ENCODE data around the gene VCY1B. TPM values are rescaled to one million over a fixed set of nuclear protein-coding genes. Genes with fewer than 3 reads are reported as not detected.
"Not testable (repeated sequence)": the region's sequence is repeated elsewhere in the genome, so short reads cannot be mapped to it uniquely, and the experiment has no call there.

Gene VCY1B
- total RNA-seq (2021) (0.39 to 0.57 TPM (median 0.55 TPM) in 3 replicates), Bru-seq, nascent RNA (not detected)
- long read RNA-seq, experiment 1, result 0 reads
- long read RNA-seq, experiment 2, result 0 reads
- long read RNA-seq, experiment 3, result 0 reads

GRCh38 chrY:14055927-14056326 lies at the start of gene VCY1B:
VCY1B (plus strand) TSS chrY:14056227; CDS start chrY:14056290, 63 bp downstream.
- H3K4me3 Mint-ChIP-seq; H3K9me3 Mint-ChIP-seq; H3K36me3 Mint-ChIP-seq; CTCF ChIA-PET; H3K27ac Mint-ChIP-seq; DNase-seq (ENCODE audit: low spot score); POLR2A ChIA-PET; H3K27me3 Mint-ChIP-seq (ENCODE audit: low read depth); ATAC-seq; H3K4me1 Mint-ChIP-seq: not testable (repeated sequence)

DNA sequence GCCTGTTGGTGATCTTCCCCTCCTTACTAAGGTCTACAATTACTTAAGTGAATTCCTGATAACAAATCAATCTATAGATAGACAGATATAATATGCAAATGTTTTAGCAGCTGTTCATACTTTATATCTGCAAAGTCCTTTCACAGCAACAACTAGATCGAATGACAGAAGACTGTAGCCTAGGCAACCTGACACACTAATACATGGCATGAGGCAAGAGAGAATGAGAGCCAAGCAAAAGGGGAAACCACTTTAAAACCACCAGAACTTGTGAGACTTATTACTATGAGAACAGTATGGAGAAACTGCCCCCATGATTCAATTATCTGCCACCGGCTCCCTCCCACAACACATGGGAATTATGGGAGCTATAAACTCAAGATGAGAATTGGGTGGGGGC lies 44.1 kb upstream of the VCY1B start:
- ATAC-seq; H3K27ac Mint-ChIP-seq; POLR2A ChIA-PET; H3K36me3 Mint-ChIP-seq; CTCF ChIA-PET; H3K4me3 Mint-ChIP-seq; H3K27me3 Mint-ChIP-seq (ENCODE audit: low read depth); H3K4me1 Mint-ChIP-seq; H3K9me3 Mint-ChIP-seq; DNase-seq (ENCODE audit: low spot score): not testable (repeated sequence)

DNA sequence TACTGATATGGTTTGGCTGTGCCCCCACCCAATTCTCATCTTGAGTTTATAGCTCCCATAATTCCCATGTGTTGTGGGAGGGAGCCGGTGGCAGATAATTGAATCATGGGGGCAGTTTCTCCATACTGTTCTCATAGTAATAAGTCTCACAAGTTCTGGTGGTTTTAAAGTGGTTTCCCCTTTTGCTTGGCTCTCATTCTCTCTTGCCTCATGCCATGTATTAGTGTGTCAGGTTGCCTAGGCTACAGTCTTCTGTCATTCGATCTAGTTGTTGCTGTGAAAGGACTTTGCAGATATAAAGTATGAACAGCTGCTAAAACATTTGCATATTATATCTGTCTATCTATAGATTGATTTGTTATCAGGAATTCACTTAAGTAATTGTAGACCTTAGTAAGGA lies 25.6 kb upstream of the VCY1B start:
- H3K9me3 Mint-ChIP-seq; H3K36me3 Mint-ChIP-seq; H3K4me1 Mint-ChIP-seq; H3K4me3 Mint-ChIP-seq; H3K27ac Mint-ChIP-seq; DNase-seq (ENCODE audit: low spot score); H3K27me3 Mint-ChIP-seq (ENCODE audit: low read depth); ATAC-seq; CTCF ChIA-PET; POLR2A ChIA-PET: not testable (repeated sequence)

GRCh38 chrY:14085877-14086276 lies 29.9 kb downstream of the VCY1B start:
- ChIA-PET CTCF (no interaction called here), POLR2A (no interaction called here)
- Mint-ChIP-seq H3K27ac (no peak overlapping the region), H3K27me3 (ENCODE audit: low read depth) (no peaks in the 10 kb centered on the region), H3K36me3 (no peaks in the 10 kb centered on the region), H3K4me1 (no peaks in the 10 kb centered on the region), H3K9me3 (no peaks in the 10 kb centered on the region), H3K4me3 (no peak overlapping the region)
- TF ChIP-seq NFE2L1 (CRISPR knock-in tag; IDR thresholded peaks at IDR 0.05), result no peak
- TF ChIP-seq ERG (CRISPR knock-in tag; IDR thresholded peaks at IDR 0.05), result no peak
- TF ChIP-seq MLX (CRISPR knock-in tag; IDR thresholded peaks at IDR 0.05), result no peak
- TF ChIP-seq, protein P1, sequence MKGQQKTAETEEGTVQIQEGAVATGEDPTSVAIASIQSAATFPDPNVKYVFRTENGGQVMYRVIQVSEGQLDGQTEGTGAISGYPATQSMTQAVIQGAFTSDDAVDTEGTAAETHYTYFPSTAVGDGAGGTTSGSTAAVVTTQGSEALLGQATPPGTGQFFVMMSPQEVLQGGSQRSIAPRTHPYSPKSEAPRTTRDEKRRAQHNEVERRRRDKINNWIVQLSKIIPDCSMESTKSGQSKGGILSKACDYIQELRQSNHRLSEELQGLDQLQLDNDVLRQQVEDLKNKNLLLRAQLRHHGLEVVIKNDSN (CRISPR knock-in tag; IDR thresholded peaks at IDR 0.05), result no peak
- TF ChIP-seq GRHL2 (CRISPR knock-in tag; IDR thresholded peaks at IDR 0.05; ENCODE audit: insufficient replicate concordance, severe bottlenecking), result no peak
- TF ChIP-seq E2F1 (CRISPR knock-in tag; IDR thresholded peaks at IDR 0.05), result no peak
- TF ChIP-seq SOX15 (CRISPR knock-in tag; IDR thresholded peaks at IDR 0.05), result no peak
- no peak for TF ChIP-seq STAT6 (CRISPR knock-in tag; conservative IDR thresholded peaks at IDR 0.05; ENCODE audit: low read depth)
- TF ChIP-seq JUN (CRISPR knock-in tag; IDR thresholded peaks at IDR 0.05), result no peak
- TF ChIP-seq ZNF281 (CRISPR knock-in tag; IDR thresholded peaks at IDR 0.05), result no peak
- TF ChIP-seq, protein P2, sequence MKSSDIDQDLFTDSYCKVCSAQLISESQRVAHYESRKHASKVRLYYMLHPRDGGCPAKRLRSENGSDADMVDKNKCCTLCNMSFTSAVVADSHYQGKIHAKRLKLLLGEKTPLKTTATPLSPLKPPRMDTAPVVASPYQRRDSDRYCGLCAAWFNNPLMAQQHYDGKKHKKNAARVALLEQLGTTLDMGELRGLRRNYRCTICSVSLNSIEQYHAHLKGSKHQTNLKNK (CRISPR knock-in tag; IDR thresholded peaks at IDR 0.05), result no peak
- no peak for TF ChIP-seq CBFB (CRISPR knock-in tag; IDR thresholded peaks at IDR 0.05; ENCODE audit: low read depth)
- TF ChIP-seq SMAD3 (CRISPR knock-in tag; IDR thresholded peaks at IDR 0.05; ENCODE audit: borderline replicate concordance), result no peak
- no peak for TF ChIP-seq IRF2 (CRISPR knock-in tag; IDR thresholded peaks at IDR 0.05; ENCODE audit: borderline replicate concordance, low read depth)
- TF ChIP-seq ATF1 (CRISPR knock-in tag; IDR thresholded peaks at IDR 0.05), result no peak
- no peak for TF ChIP-seq ATF3 (CRISPR knock-in tag; conservative IDR thresholded peaks at IDR 0.05)
- no peak for TF ChIP-seq JAZF1 (CRISPR knock-in tag; IDR thresholded peaks at IDR 0.05)
- no peak for DNase-seq (ENCODE audit: low spot score)
- no peak for ATAC-seq

All from WTC11 (cell line).